ENCODE measurements around the gene SCAPER.

The SCAPER gene

GRCh38 chr15:76353903-76354302 is 551.2 kb downstream of the SCAPER start:
- DNase-seq (ENCODE audit: low read depth), result no peak

DNA sequence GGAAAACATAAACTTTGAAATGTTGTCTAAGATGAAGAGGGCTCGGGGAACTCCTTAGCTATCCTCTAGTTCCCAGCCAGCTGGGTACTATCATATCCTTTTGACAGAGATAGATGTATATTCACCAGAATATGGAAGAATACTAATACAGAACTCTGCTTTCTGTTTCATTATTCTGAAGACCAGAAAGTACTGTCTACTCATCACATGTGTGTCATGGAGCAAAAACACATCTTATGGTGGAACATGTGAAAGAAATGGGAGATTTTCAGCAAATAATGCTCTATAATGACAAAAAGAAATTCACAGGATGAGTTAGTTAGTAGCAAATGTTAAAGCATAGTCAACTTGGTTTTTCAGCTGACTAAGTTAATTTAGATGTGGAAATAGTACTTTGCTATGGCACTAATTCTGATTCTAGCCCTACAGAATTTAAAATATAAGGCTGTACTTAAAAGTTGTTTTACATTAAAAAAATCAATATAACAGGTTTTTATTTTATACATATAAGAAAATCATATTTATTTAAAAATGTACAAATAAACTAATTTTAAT is 552.0 kb downstream of the SCAPER start:
- no peak for DNase-seq (ENCODE audit: low read depth)

GRCh38 chr15:76349301-76350070 is 555.7 kb downstream of the SCAPER start:
- no peak for DNase-seq (ENCODE audit: low read depth)

- DNase-seq (ENCODE audit: low read depth), result no peak
These were observed 557.6 kb downstream of the SCAPER start for GRCh38 chr15:76347482-76348055.

DNA sequence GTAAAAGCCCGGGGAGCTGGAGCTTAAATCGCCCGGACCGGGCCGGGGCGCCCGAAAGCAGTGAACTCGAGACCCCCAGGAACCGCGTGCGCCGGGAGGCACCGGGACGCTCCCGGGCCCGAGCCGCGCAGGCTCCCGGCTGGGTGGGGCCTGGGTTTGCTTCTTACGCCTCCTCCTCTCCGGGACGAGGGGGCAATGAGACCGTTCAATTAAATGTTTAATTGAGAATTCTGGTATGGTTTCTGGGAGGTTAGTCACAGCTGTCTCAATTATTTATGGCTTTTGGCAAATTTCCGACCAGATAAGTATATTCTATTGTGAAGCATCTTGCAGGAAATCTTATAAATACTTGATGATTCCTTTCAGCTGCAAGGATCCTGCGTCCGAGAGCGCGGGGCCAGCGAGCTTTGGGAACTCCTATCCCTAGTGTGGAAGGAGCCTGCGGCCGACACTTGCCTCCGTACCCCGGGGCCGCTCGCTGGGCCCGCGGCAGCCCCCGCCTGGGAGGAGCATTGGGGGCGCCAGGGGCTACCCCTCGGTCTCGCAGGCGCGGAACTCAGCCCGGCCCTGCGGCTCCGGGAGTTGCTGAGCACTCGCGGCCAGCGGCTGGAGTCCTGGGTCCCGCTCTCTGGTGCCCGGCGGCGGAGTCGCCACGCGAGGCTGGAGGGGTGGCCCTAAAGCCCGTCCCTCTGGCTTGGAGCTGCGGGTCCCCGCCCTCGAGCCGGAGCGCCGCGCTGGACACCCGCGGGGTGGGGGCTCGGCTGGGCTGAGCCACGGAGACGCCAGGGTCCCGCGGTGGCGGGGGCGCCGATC is 558.3 kb downstream of the SCAPER start:
- DNase-seq (ENCODE audit: low read depth), result no peak

DNA sequence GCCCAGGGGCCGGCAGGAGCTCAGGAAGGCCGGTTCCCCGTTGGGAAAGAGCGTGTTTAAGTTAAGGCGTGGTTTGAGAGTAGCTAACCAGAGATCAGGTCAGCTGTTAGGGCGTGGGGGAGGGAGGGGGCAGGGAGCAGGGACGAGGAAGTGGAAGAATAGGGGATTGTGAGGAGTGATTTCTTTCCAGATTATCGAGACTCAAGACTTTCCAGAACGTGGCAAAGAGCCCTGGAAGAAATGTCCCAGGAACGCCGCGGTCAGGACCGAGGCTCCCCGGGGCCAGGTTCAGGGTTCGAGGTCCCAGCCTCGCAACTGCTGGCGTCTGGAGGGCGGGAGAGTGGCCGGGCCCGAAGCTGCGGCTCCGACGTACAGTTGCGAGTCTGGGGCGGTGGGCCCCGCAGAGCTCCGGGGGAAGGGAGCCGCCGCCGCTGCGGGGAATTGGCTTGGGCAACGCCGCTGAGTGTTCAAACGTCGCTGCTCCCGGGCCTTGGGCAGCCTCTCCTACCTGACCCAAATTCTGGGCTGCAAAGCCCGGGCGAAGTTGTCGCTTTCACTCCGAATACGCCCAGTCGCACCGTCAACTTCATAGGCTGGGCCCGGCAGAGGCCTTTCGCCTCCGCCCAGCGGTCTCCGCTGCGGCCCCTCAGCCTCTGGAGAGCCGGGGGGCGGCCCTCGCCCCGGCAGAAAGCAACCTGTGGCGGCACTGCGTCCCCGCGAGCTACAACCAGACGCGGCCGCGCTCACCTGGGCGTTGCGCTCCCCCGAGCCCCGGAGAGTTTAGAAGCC is 559.1 kb downstream of the SCAPER start:
- no peak for DNase-seq (ENCODE audit: low read depth)

DNA sequence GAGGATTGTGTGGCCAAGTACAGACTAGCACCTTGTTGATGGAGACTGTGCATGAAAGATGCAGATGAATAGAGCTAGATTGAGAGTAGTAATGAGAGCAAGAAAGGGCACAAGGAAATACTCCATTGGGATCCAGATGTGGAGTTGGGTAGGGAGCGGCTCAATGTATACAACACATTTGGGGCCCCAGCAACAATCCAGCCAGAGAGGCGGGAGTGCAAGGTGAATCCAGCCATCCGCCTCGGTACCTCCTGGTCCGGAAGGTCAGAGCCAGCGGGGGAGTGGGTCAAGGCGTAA is 559.6 kb downstream of the SCAPER start:
- no peak for DNase-seq (ENCODE audit: low read depth)

DNA sequence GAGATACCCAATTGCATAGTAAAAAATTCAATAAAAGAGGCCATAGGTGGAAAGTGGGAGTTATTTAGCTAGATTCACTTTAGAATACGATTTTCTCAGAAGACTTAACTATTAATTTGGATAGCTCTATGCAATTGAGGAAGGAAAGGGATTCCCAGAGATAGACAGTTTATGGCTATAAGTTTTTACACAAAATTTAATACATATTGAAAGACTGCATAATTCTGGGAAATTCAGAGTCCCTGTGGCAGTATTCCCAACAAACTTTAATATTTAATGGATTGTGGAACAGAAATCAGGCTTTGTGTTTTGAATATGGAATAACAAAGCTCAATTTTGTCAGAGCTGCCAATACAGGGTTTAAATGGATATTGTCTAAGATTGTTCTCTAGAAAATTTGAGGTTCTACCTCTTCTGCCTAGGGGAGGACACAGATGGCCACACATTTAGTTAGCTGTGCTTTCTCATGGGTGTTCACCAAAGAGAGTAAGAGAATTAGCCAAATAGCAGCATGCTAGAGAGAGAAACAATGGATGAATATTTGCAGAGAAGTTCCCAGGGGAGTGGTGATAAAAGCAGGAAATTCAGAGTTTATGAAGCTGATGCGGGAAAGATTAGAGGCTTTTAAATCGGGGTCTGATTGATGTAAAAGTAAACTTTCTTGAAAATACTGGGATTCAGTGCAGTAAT is 560.1 kb downstream of the SCAPER start:
- no peak for DNase-seq (ENCODE audit: low read depth)

DNA sequence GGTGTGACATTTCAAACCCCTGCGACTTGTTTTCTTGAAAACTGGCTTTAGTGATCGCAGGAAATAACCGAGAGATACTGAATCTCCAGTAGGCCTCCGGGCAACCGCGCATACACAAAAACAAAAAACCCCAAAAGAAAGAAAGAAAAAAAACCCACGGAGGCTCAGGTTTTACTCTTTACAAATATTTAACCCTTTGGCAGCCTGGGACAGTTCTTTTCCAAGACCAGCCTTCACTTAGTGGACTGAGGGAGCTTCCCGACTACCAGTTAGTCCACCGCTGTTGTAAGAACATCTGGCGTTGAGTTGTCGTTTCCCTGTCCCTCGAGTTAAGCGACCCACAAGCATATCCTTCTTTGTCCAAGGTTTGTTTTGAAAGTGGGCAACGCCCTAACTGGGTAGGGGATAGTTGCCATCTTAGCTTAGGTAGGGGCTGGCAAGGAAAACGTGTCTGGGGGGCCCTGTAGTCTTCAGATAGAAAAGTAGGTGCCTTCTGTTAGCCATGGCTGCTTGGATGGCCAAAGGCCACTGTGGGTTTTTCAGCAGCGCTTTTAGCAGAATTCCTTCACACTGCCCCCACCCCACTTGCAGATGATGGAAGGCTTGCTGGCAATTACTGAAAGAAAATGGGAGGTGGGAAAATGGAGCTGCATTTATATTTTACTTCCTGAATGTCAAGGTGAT is 561.7 kb downstream of the SCAPER start:
- DNase-seq (ENCODE audit: low read depth), result no peak

GRCh38 chr15:76342382-76343201 is 562.5 kb downstream of the SCAPER start:
- no peak for DNase-seq (ENCODE audit: low read depth)

DNA sequence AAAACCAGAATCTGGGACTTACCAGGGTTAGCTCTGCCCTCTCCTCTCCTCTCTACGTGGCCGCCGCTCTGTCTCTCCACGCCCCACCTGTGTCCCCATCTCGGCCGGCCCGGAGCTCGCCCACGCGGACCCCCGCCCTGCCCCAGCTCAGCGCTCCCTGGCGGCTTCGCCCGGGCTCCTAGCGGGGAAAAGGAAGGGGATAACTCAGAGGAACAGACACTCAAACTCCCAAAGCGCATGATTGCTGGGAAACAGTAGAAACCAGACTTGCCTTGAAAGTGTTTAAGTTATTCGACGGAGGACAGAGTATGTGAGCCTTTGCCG is 563.1 kb downstream of the SCAPER start:
- DNase-seq (ENCODE audit: low read depth), result no peak

DNA sequence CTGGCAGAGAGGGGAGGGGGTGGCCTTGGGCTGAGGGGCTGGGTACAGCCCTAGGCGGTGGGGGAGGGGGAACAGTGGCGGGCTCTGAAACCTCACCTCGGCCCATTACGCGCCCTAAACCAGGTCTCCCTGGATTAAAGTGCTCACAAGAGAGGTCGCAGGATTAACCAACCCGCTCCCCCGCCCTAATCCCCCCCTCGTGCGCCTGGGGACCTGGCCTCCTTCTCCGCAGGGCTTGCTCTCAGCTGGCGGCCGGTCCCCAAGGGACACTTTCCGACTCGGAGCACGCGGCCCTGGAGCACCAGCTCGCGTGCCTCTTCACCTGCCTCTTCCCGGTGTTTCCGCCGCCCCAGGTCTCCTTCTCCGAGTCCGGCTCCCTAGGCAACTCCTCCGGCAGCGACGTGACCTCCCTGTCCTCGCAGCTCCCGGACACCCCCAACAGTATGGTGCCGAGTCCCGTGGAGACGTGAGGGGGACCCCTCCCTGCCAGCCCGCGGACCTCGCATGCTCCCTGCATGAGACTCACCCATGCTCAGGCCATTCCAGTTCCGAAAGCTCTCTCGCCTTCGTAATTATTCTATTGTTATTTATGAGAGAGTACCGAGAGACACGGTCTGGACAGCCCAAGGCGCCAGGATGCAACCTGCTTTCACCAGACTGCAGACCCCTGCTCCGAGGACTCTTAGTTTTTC is 563.6 kb downstream of the SCAPER start:
- DNase-seq (ENCODE audit: low read depth), result no peak

DNA sequence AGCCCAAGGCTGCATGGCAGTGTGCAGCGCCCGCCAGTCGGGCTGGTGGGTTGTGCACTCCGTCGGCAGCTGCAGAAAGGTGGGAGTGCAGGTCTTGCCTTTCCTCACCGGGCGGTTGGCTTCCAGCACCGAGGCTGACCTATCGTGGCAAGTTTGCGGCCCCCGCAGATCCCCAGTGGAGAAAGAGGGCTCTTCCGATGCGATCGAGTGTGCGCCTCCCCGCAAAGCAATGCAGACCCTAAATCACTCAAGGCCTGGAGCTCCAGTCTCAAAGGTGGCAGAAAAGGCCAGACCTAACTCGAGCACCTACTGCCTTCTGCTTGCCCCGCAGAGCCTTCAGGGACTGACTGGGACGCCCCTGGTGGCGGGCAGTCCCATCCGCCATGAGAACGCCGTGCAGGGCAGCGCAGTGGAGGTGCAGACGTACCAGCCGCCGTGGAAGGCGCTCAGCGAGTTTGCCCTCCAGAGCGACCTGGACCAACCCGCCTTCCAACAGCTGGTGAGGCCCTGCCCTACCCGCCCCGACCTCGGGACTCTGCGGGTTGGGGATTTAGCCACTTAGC is 564.3 kb downstream of the SCAPER start:
- no peak for DNase-seq (ENCODE audit: low read depth)

DNA sequence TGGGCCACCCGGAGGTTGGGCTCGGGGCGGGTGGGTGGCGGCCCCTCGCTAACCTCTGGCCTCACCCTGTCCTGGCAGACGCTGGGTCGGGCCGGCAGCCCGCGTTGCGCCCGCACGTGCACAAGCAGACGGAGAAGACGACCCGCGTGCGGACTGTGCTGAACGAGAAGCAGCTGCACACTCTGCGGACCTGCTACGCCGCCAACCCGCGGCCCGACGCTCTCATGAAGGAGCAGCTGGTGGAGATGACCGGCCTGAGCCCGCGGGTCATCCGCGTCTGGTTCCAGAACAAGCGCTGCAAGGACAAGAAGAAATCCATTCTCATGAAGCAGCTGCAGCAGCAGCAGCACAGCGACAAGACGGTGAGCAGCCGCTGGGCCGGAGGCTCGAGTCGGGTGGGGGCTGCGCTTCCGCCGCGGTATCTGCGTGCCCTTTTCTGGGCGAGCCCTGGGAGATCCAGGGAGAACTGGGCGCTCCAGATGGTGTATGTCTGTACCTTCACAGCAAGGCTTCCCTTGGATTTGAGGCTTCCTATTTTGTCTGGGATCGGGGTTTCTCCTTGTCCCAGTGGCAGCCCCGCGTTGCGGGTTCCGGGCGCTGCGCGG is 564.8 kb downstream of the SCAPER start:
- DNase-seq (ENCODE audit: low read depth), result no peak

DNA sequence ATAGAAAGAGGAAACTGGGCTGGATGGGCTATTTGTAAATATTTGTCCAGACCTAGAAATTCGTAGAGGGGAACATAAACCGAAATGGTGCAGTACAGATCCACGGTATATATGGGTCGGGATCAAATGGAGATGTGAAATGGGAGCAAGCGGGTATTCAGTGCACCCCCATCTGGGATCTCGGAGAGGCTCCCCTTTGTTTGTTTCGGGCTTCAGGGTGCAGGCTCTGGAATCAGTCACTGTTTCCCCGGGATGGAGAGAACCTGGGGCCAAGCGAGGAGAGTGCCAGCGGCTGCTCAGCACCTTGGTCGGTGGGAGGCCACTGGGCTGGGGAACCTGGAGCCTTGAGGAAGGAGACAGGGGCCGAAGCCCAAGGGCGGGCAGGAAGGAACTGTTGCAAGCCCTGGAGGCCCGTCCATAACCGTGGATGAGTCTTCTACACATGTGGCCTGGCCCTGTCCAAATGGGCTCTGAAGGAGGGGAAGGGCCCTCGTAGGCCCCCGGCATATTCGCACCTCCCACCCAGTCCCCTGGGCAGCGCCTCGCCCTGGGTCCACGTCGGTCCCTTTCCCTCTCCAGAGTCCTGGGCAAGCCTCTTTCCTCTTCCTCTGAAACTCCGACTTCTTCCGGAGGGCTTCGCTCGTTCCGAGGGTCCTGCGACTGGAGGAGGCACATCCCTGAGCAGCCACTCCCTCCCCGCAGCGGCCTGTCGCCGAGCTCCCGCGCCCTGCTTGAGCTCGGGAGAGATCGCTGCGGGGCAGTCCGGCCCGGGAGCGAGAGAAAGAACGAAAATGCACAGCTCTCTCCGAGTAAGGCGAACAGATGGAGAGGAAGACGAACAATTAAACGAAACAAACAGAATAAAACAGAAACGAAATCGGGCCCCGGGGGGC is 565.6 kb downstream of the SCAPER start:
- no peak for DNase-seq (ENCODE audit: low read depth)

DNA sequence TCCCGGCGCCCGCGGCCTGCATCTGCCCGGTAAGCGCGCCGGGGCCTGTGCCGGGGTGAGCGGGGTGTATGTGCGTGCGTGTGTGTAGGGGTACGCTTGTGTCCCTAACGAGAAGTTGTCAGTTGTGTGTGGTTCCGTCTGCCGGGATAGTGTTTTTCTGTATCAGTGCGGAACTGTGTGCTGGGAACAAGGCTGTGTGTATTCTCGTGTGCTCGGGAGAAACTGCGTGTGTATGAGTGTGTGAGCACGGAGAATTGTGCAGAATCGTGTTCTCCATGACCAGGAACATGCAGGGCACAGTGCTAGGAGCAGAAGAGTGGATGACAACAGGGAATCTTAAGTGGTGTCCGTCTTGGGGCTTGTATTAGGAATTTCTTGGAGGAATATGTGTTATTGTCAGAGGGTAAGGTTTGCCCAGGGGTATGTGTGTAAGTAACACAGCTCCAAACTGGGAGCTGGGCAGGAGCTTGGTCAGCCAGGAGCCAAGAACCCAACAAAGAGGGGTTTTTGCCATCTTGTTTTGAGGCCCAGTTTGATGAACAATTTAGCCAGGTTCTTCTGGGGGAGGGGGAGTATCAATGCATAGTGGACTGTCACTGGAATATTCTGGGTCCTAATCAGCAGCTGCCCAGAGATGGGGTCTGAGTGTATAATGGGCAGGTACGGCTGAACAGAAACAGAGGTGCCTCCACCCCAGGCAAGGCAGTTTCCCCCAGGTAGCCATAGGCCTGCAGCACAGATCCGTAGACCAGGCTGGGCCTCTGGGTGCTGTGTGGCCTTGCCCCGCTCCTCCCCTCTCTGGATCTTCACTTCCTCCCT is 566.4 kb downstream of the SCAPER start:
- no peak for DNase-seq (ENCODE audit: low read depth)
